CD4-positive, alpha-beta T cell treated with Interleukin-17A for 1 hour (primary cell): ENCODE data around the gene NPIPA1.
"Not testable (repeated sequence)": the region's sequence is repeated elsewhere in the genome, so short reads cannot be mapped to it uniquely, and the experiment has no call there.

Experiments used
- DNase-seq: peaks from one replicate; pipeline ENCODE4 v3.0.0-alpha.2; 2020

Gene NPIPA1

DNA sequence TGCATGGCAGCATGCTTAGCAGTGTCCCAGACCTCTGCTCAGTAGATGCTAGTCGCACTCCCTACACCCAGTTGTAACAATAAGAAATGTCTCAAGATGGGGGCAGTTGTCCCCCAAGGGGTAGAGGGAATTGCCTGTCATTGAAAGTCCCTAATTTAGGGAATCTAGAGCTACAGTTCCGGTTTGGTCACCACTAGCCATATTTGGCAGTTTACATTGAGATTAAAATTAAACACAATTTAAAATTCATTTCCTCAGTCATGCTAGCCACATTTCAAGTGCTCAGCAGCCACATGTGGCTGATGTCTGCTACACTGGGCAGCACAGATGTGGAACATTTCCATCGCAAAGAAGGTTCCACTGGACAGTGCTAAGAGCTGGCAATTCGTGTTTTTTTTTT, 41.7 kb downstream of the NPIPA1 start:
- not testable (repeated sequence) for DNase-seq

DNA sequence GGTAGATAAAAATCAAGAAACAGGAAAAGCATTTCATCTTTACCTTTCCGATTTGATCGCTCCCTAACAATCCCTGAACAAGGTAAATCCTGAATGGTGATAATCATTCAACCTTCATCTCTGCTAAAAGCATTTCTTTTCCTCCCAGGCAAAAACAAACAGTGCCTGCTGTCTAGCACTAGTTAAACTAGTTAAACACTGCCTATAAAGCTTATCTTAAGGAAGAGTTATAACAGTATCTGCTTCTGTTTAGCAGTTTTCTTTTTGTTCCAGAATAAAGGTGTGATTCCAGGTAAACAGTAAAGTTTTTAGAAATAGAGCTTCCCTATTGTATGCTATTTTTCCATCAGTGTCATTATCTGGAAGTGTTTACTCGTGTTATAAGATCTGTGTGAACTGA, 44.0 kb downstream of the NPIPA1 start:
- DNase-seq, result not testable (repeated sequence)

DNA sequence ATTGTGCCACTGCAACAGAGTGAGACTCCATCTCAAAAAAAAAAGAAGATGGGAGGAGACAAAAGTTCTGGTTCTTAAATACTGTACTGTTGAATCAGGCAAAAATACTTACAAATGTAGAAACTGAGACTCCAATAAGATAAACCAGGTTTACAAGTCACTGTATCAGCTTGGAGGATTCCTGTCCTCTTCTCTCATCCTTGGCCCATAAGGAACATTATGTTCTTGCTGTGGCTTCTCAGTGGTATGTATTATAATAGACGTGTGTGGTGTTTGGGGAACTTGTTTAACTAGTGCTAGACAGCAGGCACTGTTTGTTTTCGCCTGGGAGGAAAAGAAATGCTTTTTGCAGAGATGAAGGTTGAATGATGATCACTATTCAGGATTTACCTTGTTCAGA, 45.3 kb downstream of the NPIPA1 start:
- not testable (repeated sequence) for DNase-seq

DNA sequence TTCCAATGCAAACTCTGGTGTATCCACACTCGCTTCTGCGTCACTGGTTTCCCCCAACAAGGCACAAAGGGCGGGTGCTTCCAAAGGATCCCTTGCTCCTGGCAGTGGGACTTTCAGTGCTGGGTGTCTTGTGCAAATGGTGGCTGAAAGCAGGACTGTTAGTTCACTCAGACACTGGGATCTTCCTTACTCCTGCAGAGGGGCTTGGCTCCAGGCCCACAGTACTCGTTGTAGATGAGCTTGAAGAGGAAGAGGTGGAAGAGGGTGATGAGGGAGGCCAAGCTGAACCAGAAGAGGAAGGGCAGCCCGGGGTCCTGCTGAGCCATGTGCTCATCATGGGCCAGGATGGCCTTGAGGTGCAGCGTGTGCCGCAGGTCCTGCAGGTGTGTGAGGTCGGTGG, 50.8 kb downstream of the NPIPA1 start:
- not testable (repeated sequence) for DNase-seq

DNA sequence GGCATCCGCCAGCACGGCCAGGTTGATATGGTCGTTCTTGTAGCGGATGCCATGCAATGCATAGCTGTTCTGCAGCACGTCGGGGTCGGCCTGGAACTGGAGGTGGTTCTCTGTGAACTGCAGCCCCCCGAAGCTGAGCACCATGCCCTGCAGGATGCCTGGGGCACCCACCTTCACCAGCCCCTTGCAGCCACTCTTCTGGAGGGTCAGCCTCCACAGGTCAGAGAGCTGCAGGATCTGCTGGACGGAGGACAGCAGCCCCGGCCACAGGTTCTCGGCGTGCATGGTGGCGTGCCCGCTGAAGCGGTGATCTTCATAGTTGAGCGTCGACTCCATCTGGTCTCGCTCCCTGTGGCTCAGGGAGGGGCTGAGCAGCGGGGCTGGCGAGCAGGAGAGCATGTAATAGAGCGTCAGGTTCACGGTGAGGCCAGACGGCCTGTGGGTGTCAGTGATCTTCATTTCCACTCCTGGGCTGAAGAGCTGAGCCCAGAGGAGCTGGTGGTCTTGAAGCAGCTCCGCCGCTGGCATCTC, 51.5 kb downstream of the NPIPA1 start:
- DNase-seq, result not testable (repeated sequence)

DNA sequence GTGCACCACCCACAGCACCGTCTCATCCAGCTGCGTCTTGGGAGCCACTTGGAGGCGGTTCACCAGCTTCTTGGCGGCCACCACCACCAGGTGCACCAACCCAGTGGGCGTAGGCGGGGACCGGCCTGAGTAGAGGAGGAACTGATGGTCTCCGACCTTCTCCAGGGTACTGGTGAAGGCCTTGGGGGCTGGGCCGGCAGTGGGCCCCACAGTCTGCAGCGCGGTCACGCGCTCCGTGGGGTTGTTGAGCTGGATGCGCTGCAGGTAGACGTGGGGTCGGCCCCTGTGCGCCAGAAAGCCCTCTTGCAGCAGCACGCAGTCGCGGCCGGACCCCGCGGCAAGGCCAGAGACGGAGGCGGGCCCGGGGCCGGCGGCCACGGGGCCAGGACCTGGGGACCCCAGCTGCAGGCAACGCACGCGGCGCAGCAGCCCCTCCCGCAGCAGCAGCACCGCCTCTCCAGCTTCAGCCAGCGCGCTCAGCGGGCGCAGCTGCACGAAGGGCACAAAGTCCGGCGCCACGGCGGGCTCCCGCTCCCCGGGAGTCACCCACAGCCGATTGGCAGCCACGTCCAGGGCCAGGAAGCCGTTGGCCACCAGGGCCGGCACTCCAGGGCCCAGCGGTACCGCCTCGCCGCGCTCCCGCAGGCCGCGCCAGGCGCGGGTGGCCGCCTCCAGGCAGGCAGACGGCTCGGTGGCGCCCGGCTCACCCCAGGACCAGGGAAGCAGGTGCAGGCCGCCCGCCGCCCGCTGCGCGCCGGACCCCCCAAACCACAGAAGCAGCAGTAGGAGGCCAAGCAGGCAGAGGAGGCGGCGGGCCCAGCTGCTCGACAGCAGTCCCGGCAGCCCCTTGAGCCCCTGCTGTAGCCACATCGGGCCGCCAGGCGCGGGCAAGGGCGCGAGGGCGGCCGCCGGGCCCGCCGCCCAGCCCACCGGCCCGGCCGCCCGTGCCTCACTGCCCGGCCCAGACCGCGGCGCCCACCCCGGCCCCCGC, 52.3 kb downstream of the NPIPA1 start:
- not testable (repeated sequence) for DNase-seq

DNA sequence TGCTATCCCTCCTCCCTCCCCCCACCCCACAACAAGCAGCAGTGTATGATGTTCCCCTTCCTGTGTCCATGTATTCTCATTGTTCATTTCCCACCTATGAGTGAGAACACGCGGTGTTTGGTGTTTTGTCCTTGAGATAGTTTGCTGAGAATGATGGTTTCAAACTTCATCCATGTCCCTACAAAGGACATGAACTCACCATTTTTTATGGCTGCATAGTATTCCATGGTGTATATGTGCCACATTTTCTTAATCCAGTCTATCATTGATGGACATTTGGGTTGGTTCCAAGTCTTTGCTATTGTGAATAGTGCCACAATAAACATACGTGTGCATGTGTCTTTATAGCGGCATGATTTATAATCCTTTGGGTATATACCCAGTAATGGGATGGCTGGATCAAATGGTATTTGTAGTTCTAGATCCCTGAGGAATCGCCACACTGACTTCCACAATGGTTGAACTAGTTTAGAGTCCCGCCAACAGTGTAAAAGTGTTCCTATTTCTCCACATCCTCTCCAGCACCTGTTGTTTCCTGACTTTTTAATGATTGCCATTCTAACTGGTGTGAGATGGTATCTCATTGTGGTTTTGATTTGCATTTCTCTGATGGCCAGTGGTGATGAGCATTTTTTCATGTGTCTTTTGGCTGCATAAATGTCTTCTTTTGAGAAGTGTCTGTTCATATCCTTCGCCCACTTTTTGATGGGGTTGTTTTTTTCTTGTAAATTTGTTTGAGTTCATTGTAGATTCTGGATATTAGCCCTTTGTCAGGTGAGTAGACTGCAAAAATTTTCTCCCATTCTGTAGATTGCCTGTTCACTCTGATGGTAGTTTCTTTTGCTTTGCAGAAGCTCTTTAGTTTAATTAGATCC, 56.3 kb downstream of the NPIPA1 start:
- DNase-seq, result not testable (repeated sequence)

DNA sequence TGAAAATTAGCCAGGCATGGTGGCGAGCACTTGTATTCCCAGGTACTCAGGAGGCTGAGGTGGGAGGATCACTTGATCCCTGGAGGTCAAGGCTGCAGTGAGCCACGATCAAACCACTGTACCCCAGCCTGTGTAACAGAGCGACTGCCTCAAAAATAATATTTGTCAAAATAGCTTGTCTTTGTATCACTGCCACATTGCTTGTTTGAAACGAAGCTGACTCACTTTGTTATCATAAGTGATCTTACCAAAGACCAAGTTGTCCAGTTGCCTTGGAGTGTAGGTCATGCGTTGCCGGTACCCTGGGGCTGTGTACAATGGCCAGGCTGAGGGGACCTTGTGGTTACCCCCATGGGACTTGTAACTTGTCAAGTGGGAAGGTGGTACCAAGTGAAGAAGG, 59.5 kb downstream of the NPIPA1 start:
- DNase-seq, result not testable (repeated sequence)

DNA sequence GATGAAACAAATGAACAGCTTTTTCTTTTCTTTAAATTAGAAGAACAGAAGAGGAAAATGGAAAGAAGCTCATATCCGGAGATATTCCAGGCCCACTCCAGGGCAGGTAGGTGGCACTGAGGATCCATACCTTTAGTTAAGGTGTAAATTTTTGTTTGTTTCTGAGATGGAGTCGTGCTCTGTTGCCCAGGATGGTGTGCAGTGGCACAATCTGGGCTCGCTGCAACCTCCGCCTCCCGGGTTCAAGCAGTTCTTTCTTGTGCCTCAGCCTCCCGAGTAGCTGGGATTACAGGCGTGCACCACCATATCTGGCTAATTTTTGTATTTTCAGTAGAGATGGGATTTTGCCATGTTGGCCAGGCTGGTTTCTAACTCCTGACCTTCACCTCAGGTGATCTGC, 61.1 kb downstream of the NPIPA1 start:
- not testable (repeated sequence) for DNase-seq

DNA sequence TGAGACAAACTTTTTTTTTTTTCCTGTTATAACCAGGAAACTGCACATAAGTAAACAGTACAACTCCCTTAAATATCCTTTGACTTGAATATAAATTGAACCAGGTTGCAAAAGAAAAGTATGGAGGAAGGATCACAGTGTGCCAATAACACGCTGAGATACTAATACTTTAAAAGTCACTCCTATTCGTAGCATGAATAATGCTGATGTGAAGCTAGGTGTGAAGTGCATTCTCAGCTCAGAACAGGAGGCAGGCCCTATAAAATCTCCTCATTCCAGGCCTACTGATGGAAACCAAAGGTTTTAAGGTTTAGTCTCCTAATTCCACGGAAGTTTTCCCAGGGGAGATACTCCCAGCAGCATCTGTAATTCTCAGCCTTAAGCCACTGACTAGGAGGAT, 62.6 kb downstream of the NPIPA1 start:
- not testable (repeated sequence) for DNase-seq
